GM19463 (cell line): Measurements from ENCODE around the gene TCP11.

Experiments used
- ATAC-seq: cut with Tn5 transposase; IDR thresholded peaks from one replicate; pipeline ENCODE4 v1.9.1; 2021; ENCODE audit warnings: mild to moderate bottlenecking, moderate library complexity; ENCODE audit not compliant: unreplicated experiment

The TCP11 gene

GRCh38 chr6:35173427-35174087 lies 32.4 kb upstream of the TCP11 start:
- ATAC-seq = no peak

GRCh38 chr6:35173044-35173426 lies 31.9 kb upstream of the TCP11 start:
- no peak for ATAC-seq

GRCh38 chr6:35170891-35171290 lies 29.8 kb upstream of the TCP11 start:
- no peak for ATAC-seq

GRCh38 chr6:35170166-35170565 lies 29.0 kb upstream of the TCP11 start:
- ATAC-seq = no peak

- ATAC-seq = no peak
These were observed 27.3 kb upstream of the TCP11 start for GRCh38 chr6:35168461-35168861.

GRCh38 chr6:35167505-35167904 lies 26.4 kb upstream of the TCP11 start:
- no peak for ATAC-seq

- no peak for ATAC-seq
These were observed 25.4 kb upstream of the TCP11 start for GRCh38 chr6:35166520-35166919.

GRCh38 chr6:35166116-35166515 lies 25.0 kb upstream of the TCP11 start:
- no peak for ATAC-seq

GRCh38 chr6:35165630-35166071 lies 24.5 kb upstream of the TCP11 start:
- ATAC-seq = no peak

- no peak for ATAC-seq
These were observed 23.7 kb upstream of the TCP11 start for GRCh38 chr6:35164868-35165267.

GRCh38 chr6:35164277-35164676 lies 23.1 kb upstream of the TCP11 start:
- ATAC-seq = no peak

GRCh38 chr6:35163836-35164235 lies 22.7 kb upstream of the TCP11 start:
- no peak for ATAC-seq

- no peak for ATAC-seq
These were observed 20.9 kb upstream of the TCP11 start for GRCh38 chr6:35161776-35162607.

GRCh38 chr6:35161266-35161665 lies 20.1 kb upstream of the TCP11 start:
- no peak for ATAC-seq

- no peak for ATAC-seq
These were observed 19.5 kb upstream of the TCP11 start for GRCh38 chr6:35160642-35161041.

GRCh38 chr6:35158520-35158919 lies 17.4 kb upstream of the TCP11 start:
- no peak for ATAC-seq

- no peak for ATAC-seq
These were observed 13.8 kb upstream of the TCP11 start for GRCh38 chr6:35154947-35155346.

- ATAC-seq = no peak
These were observed 13.1 kb upstream of the TCP11 start for GRCh38 chr6:35154262-35154661.

GRCh38 chr6:35152067-35152707 lies 11.0 kb upstream of the TCP11 start:
- ATAC-seq = no peak

GRCh38 chr6:35151466-35151865 lies 10.3 kb upstream of the TCP11 start:
- no peak for ATAC-seq

- no peak for ATAC-seq
These were observed 8.9 kb upstream of the TCP11 start for GRCh38 chr6:35149891-35150566.
